ENCODE measurements around the gene RNF213.
"Not testable (repeated sequence)": the region's sequence is repeated elsewhere in the genome, so short reads cannot be mapped to it uniquely, and the experiment has no call there.

RNF213 gene

DNA sequence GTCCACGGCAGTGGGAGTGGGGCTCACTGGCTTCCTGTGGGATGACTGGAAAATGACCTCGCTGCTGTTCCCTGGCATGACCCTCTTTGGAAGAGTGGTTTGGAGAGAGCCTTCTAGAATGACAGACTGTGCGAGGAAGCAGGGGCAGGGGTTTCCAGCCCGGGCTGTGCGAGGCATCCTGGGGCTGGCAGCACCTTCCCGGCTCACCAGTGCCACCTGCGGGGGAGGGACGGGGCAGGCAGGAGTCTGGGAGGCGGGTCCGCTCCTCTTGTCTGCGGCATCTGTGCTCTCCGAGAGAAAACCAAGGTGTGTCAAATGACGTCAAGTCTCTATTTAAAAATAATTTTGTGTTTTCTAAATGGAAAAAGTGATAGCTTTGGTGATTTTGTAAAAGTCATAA lies 7.8 kb upstream of the RNF213 start:
- peak; percentile 83 to 85 for DNase-seq (ENCODE audit: low read depth in 2 of 2)

DNA sequence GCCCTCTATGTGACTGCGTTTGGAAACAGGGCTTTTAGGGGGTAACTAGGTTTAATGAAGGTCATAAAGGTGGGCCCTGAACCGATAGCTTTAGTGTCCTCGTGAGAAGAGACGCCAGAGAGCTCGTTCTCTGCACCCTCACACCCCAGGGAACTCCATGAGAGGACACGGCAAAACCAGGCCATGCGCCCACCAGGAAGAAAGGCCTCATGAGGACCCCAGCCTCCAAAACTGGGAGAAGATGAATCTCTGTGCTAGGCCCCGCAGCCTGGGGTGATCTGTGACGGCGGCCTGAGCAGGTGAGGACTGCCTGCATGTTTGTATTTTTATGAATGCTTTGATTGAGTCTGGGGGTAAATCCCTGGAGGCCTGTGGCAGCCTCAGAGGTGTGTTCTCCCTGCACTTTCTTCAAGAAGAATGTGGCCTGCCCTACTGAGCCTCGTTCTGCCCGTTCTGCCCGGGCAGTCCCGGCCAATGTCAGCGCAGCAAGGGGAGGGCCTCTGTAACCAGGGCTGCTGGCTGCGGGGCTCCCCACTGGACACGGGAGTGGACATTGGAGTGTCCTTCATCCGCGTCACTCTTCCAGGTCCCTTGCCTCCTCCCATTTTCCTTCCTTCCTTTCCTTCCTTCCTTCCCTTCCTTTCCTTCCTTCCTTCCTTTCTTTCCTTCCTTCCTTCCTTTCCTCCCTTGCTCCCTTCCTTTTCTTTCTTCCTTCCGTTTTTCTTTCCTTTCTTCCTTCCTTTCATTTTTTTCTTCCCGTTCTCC lies 6.8 kb upstream of the RNF213 start:
- DNase-seq (ENCODE audit: low read depth in 2 of 2): no peak

DNA sequence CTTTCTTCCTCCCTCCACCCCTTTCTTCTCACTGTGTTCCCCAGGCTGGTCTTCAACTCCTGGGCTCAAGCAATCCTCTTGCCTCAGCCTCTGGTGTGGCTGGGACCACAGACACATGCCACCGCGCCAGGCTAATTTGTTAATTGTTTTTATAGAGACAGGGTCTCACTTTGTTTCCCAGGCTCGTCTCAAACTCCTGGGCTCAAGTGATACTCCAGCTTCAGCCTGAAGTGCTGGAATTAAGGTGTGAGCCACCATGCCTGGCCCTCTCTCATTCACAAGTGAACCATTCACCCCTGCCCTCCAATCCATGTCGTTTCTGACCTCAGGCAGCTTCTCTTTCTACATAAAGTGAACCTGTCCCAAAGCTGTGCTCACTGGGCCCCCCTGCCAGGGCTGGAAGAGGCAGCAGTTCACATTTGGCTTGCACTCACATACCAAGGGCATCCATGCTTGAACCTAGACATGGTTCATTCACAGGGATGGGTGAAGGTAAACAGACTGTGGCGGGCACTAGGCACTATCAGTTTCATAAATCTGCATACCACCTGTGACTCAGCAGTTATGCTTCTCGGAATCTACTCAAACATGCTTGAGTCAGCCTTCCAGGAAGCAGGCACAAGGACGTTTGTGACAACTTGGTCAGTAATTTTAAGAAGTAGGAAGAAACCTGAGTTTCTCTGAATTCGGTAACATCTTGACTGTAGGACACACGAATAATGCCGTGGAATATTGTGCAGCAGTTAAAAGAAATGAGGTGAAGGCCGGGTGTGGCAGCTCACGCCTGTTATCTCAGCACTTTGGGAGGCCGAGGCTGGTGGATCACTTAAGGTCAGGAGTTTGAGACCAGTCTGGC lies 6.0 kb upstream of the RNF213 start:
- DNase-seq (ENCODE audit: low read depth in 2 of 2): no peak

DNA sequence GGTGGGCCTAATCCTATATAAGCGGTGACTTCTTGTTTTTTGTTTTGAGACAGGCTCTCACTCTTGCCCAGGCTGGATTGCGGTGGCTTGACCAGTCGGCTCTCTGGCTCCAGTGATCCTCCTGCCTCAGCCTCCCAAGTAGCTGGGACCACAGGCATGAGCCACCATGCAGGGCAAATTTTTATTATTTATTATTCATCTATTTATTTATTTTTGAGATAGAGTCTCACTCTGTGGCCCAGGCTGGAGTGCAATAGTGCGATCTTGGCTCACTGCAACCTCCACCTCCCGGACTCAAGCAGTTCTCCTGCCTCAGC lies 4.7 kb upstream of the RNF213 start:
- no peak for DNase-seq (ENCODE audit: low read depth in 2 of 2)

DNA sequence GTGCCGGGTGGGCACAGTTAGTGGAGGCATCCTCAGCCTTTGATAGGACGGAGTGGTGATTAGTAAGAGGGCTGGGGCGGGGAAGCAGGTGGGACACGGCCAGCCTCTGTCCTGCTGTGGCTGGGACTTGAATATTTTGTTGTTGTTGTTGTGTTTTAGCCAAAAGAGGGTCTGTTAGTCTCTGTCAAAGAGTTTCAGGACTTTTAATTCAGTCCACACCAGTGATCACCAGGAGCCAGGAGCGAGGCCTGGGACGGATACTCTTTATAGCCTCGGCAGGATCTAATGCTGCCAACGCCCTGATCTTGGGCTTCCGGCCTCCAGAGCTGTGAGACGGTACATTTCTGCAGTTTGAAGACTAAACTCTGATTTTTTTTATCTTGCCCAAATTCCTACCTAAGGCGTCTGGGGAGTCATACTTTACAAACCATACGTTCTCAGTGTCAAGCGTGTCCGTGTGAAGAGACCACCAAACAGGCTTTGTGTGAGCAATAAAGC lies 2.9 kb upstream of the RNF213 start:
- DNase-seq (ENCODE audit: low read depth in 2 of 2): no peak

DNA sequence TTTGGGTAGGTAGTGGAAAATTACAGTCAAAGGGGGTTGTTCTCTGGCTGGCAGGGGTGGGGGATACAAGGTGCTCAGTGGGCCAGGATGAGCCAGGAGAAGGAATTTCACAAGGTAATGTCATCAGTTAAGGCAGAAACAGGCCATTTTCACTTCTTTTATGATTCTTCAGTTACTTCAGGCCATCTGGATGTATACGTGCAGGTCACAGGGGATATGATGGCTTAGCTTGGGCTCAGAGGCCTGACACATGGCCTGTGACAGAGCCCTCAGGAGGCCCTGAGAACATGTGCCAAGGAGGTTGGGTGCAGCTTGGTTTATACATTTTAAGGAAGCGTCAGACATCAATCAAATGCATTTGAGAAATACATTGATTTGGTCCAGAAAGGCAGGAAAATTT lies 2.4 kb upstream of the RNF213 start:
- DNase-seq (ENCODE audit: low read depth in 2 of 2): not testable (repeated sequence)

DNA sequence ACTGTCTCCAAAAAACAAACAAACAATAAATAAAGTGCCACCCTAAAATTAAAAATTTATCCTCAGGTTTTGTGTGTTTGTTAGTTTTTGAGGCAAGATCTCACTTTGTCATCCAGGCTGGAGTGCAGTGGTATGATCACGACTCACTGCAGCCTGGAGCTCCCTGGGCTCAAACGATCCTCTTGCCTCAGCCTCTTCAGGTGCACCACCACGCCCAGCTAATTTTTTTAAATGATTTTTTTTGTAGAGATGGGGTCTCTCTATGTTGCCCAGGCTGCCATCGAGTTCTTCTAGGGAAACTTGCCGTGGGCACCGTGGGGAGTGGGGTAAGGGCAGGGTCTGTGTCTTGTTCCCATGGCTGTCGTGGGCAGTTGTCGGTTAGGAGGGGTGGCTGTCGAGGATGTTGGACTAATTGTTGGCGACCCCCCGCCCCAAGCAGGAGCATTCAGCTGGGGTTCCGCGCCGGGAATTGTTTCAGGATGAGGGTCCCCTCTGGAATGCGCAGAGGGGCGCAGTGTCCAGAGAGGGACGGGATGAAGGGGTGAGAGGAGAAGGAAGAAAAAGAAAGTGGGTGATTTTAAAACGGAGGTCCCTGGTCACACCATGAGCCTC lies 1.1 kb upstream of the RNF213 start:
- DNase-seq (ENCODE audit: low read depth in 2 of 2): no peak

DNA sequence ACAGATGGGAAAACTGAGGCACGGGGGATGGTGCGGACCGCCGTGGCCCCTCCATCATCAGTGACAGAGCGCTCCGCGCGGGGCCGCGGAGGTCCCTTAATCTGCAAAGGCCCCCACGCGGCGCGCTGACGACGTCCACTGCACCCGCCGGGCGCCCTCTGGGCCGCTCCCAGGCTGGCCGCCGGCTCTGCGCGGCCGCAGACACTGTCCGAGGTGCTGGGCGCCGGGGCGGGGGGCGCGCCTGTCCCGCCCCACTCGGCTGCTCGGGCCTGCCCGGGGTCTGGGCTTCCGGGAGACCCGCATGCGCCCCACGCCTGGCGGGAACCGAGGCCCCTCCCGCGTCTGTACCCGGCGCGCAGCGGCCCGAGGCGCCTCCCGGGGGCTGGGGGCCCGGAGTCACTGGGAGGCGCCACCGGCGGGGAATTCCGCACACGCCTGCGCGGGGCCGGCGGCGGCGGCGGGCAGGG lies 550 bp upstream of the RNF213 start:
- DNase-seq (ENCODE audit: low read depth in 2 of 2): peak; percentile 64 to 69

DNA sequence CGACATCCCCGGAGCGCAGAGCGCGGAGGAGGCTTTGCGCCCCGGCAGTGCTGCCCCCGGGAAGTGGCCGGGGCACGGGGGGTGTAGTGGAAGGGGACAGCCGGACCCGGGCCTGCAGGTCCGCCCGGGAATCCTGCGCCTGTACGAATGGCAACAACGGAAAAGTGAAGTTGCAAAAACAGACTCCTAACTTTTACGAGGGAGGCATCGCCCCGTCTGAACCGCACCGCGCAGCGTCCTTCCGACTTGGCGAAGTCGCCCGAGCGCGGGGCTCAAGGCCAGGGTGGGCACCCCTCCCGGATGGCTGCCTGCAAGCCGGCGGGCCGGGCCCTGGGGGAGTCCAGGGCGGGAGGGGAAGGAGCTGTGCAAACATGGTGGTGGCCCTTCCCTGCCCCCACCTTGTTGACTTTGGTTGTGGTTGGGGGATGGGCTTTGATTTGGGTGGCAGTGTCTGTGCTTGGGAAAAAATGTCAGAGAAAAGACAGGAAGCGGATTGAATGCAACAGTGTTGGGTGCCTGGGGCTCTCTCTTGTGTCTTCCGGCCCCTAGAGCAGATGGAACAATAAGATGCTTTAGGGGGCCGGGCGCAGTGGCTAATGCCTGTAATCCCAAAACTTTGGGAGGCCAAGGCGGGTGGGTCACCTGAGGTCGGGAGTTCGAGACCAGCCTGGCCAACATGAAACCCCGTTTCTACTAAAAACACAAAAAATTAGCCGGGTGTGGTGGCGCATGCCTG lies 675 bp downstream of the RNF213 start:
- no peak for DNase-seq (ENCODE audit: low read depth in 2 of 2)

DNA sequence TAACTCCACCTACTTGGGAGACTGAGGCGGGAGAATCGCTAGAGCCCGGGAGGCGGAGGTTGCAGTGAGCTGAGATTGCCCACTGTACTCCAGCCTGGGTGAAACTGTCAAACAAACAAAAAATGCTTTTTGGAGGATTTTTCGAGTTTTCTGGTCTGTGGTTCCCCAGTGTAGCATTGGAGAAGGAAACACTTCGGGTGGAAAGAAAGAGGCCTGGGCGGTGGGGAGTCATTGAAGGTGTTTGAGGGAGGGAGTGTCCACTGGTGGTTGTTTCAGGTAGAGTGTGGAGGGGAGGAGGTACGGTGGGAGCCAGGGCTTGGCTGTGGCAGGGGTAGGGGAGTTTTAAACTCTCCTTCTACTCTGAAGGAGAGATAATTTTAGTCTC lies 1.2 kb downstream of the RNF213 start:
- DNase-seq (ENCODE audit: low read depth in 2 of 2): no peak

DNA sequence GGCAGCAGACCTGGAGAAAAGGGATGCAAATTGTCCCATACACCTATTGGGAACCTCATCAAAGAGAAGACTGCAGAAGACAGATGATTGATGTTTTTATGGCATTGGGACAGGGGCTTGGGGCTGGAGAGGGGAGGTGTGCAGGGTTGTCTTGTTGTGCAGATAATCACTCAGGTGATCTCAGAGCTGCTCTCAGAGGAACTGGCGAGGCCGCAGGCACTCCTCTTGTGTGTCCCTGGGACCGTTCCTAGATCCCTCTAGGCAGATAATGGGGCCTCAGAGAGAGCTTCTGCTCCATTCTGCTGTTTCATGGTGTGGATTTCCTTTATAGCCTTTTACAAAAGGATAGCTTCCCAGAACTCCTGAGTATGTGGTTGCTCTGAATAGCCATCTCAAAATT lies 1.6 kb downstream of the RNF213 start:
- no peak for DNase-seq (ENCODE audit: low read depth in 2 of 2)

DNA sequence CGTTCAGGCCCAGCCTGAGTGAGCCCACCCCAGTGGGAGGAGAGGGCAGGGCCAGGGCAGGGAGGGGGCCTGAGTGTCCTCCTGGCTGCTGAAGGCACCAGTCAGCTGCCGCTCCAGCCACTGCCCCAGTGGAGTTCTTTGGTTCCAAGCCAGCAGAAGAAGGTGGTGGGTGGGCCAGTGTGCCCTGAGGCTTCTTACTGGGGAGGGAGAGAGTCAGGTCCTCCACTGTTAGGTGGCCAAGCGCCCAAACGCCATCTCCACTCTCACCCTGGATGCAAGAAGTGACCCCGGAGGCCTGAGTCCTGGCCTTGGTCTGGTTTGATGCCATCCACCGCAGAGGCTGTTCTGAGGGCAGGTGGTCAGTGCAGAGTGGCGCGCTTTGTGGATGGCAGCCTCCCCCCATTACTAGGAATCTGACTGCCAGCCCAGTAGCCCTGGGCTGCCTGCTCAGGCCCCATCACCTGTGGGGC lies 2.2 kb downstream of the RNF213 start:
- DNase-seq (ENCODE audit: low read depth in 2 of 2): no peak

DNA sequence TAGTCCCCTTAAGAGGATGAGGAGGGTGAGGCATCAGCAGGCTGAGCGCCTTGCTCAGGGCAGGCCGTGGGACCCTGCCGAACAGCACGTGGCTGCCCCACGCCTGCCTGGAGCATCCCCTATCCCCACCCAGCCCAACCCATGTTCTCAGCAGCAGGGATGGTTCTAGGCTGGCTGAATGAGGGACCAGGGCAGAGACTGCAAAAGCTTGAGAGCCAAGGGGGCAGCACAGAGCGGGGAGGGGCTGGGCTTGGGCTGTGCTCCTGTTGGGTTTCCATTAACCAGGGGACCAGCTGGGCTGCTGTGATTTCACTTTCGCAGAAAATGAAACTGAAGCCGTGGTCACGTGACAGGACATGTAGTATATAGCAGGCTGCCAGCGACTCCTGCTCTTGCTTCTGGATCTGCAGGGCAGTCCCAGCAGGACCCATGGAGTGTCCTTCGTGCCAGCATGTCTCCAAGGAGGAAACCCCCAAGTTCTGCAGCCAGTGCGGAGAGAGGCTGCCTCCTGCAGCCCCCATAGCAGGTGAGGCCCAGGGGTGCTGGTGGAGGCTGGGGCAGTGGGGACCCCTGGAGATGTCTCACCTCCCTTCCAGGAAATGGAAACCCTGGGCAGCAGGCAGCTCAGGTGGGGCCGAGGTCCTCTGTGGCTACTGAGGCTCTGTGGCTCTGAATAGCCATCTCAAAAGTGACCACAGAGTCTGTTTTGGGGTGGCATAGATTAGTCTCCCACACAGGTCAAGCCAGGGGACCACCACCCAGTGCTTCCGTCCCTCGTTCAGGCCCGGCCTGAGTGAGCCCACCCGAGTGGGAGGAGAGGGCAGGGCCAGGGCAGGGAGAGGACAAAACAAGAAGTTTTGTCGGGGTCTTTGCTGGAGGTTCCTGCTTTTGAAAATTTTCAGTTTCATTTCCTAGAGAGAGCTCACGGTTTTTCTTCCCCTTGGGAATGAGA lies 2.9 kb downstream of the RNF213 start:
- peak; percentile 73 to 80 for DNase-seq (ENCODE audit: low read depth in 2 of 2)

DNA sequence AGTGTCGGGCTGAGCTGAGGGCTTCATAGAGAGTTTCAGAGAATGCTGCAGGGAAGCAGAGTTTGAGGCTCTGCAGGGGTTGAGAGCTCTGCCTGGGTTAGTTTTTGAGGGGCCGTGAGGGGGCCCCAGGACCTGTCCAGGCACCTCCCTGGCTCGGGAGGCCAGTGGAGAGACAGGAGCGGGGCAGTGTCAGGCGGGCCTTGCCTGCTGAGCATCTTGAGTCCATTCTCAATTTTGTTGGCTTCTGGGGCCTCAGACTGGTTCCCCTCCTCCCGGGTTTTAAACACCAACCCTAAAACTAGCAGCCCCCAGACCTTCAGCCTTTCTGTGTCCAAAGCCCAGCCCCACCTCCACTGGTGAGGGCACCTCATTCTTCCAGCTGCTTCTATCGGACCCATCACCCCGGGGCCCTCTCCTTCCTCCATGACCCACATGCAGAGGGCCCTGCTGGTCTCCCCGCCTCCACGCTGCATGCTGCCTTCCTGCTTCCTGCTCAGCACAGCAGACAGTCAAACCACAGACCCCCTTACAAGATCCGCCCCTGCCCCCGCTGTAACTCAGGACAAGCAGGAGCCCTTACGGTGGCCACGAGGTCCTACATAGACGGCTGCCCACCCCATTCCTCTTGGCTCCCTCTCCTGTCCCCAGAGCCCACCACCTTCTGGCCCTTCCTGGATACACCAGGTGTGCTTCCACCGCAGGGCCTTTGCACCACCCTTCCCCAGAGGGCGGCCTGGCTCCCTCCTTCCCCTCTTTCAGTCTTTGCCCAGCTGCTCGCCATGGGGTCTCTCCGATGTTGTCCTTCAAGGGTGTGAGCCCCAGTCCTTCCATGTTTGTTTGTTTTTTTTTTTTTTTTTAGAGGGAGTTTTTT lies 3.8 kb downstream of the RNF213 start:
- DNase-seq (ENCODE audit: low read depth in 2 of 2): peak; percentile 56 to 57

DNA sequence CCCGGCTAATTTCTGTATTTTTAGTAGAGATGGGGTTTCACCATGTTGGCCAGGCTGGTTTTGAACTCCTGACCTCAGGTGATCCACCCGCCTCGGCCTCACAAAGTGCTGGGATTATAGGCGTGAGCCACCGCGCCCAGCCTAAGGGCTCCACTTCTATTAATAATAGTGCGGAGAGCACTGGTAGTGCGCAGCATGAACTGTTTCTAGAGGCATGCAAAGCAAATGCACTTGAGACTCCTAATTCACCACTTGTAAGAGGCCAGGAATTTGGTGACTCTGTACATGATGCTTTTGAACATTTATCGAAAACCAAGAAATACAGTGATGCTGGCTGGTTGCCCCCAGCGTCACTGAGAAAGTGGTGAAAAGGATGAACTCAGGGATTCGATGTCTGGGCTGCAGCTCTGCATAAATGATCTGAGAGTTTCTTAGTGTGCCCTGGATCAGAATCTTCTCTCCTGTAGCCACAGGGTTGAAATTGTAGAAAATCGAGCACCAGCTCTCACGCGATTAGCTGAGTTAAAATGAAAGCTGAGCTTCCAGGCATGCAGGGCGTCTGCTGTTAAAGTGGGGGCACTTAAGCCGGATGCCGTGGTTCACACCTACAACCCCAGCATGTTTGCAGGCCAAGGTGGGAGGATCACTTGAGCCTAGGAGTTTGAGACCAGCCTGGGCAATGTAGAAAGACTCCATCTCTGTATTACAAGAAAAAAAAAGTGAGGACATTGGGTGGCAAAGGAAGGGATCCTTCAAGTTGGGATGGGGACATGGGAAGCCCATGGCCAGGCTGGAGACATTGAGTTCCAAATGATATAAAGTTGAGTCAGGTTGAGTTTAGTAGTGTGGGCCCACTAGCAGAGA lies 4.8 kb downstream of the RNF213 start:
- DNase-seq (ENCODE audit: low read depth in 2 of 2): peak in 1 of 2 donors; percentile 56

DNA sequence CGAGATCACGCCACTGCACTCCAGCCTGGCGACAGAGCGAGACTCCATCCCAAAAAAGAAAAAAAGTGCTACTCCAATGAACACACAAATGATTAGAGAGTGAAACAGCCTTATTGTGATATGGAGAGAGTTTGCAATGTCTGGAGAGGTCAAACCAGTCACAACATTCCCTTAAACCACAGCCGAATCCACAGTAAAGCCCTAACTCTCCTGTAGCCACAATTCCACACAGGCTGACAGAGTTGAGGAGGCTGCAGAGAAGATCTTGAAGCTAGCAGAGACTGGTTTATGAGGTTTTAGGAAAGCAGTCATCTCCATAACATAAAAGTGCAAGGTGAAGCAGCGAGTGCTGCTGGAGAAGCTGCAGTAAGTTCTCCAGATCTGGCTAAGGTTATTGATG lies 6.7 kb downstream of the RNF213 start:
- DNase-seq (ENCODE audit: low read depth in 2 of 2): no peak

DNA sequence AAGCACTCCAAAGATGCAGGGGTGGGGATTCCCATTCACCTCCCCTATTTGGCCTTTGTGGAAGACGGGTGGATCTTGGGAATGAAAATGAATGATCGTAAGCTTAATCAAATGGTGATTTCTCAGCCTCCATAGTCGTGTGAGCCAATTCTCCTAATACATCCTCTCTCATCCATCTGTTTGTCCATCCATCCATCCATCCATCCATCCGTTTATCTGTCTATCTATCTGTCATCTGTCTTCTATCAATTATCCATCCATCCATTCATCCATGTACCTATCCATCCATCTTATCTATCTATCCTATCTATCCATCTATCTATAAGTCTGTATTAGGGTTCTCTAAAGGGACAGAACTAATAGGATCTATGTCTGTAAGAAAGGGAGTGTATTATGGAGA lies 7.8 kb downstream of the RNF213 start:
- no peak for DNase-seq (ENCODE audit: low read depth in 2 of 2)

DNA sequence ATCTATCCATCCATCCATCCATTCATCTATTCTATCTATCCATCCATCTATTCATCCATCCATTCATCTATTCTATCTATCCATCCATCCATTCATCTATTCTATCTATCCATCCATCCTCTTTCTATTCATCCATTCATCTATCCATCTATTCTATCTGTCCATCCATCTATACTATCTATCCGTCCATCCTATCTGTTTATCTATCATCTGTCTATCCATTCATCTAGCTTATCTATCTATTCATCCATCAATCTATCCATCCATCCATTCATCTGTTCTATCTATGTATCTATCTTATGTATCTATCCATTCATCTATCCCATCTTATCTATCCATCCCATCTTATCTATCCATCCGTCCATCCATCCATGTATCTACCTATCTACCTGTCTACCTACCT lies 8.8 kb downstream of the RNF213 start:
- no peak for DNase-seq (ENCODE audit: low read depth in 2 of 2)

DNA sequence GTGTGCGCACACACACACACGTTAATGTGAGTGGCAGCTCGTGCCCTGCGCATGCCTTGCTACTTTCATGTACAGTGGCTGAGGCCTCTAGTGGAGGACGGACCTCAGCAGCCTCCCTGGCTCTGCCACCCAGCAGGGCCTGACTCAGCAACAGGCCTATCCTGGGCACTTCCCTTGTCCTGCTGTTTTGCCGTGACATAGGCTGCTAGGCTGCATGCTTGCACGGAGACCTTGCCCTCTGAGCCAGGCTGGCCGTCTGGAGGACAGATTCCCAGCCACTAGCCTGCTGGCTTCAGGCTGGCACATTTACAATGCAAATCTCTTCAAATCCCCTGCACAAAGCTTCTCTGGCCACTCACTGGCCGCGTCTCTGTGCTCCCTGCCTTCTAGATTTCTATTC lies 9.5 kb downstream of the RNF213 start:
- no peak for DNase-seq (ENCODE audit: low read depth in 2 of 2)
